Type B pancreatic cell (in vitro differentiated cells): ENCODE results near the gene MAD2L2. TPM values are rescaled to one million over a fixed set of nuclear protein-coding genes. Genes with fewer than 3 reads are reported as not detected.

Experiments
- DNase-seq: peaks from one replicate; pipeline ENCODE4 v3.0.0; 2021; ENCODE audit warnings: mixed read lengths; ENCODE audit not compliant: unreplicated experiment; ENCODE audit errors: extremely low spot score
- H3K27ac Mint-ChIP-seq: 2 replicates; pipeline ENCODE4 v1.8.0; 2021; ENCODE audit warnings: mild to moderate bottlenecking, mixed read lengths
- H3K27me3 Mint-ChIP-seq: 2 replicates; pipeline ENCODE4 v1.8.0; 2021; ENCODE audit warnings: mixed read lengths
- H3K36me3 Mint-ChIP-seq: 2 replicates; pipeline ENCODE4 v1.8.0; 2021; ENCODE audit warnings: mixed read lengths
- H3K4me1 Mint-ChIP-seq: one replicate; pipeline ENCODE4 v1.8.0; 2021; ENCODE audit warnings: mixed read lengths; ENCODE audit not compliant: unreplicated experiment
- H3K4me3 Mint-ChIP-seq: 2 replicates; pipeline ENCODE4 v1.8.0; 2021; ENCODE audit warnings: mild to moderate bottlenecking, mixed read lengths
- H3K9me3 Mint-ChIP-seq: 2 replicates; pipeline ENCODE4 v1.8.0; 2021; ENCODE audit warnings: mixed read lengths
- CTCF ChIP-seq: fragments of 200-600 bp; sonication (generic); conservative IDR thresholded peaks from 2 replicates; pipeline ENCODE4 v1.5.0; 2021; ENCODE audit warnings: antibody characterized with exemption, mild to moderate bottlenecking
- total RNA-seq: library from RNA; stranded (reverse); gene quantifications from 2 replicates; pipeline ENCODE4 v1.2.1, GENCODE V29; 2021; ENCODE audit warnings: low replicate concordance

MAD2L2 gene
- total RNA-seq, 1 donor from 2014 or later, result 70.7 TPM

GRCh38 chr1:11691928-11692711 is 11.2 kb upstream of the MAD2L2 start:
- H3K36me3 Mint-ChIP-seq, result no peaks in the 10 kb centered on the region
- H3K4me3 Mint-ChIP-seq, result peak overlapping the region; percentile 87
- DNase-seq, result peak; percentile 65
- H3K27me3 Mint-ChIP-seq, result peaks cover 33% of the 10 kb centered on the region
- TF ChIP-seq CTCF, result no peak
- peaks cover 21% of the 10 kb centered on the region for H3K4me1 Mint-ChIP-seq
- peak overlapping the region; percentile 70 for H3K27ac Mint-ChIP-seq
- H3K9me3 Mint-ChIP-seq, result no peaks in the 10 kb centered on the region

- H3K36me3 Mint-ChIP-seq, result no peaks in the 10 kb centered on the region
- H3K4me3 Mint-ChIP-seq, result peak within 1 kb of the TSS; percentile 87
- no peaks in the 10 kb centered on the region for H3K9me3 Mint-ChIP-seq
- no peak for TF ChIP-seq CTCF
- H3K27ac Mint-ChIP-seq, result peak within 1 kb of the TSS; percentile 71
- no peak for DNase-seq
- H3K4me1 Mint-ChIP-seq, result peaks cover 21% of the 10 kb centered on the region
- H3K27me3 Mint-ChIP-seq, result peaks cover 33% of the 10 kb centered on the region
Measured at GRCh38 chr1:11691302-11691914, 10.5 kb upstream of the MAD2L2 start, which contains the start of gene DRAXIN. TSS of gene DRAXIN (plus strand) at chr1:11691710. CDS start at chr1:11706259, 14,549 bp downstream.

- Mint-ChIP-seq H3K4me1 (peaks cover 21% of the 10 kb centered on the region), H3K9me3 (no peaks in the 10 kb centered on the region), H3K27ac (peak overlapping the region; percentile 71), H3K36me3 (no peaks in the 10 kb centered on the region), H3K4me3 (peak overlapping the region; percentile 87), H3K27me3 (peaks cover 33% of the 10 kb centered on the region)
- no peak for TF ChIP-seq CTCF
- DNase-seq, result peak; percentile 82
Measured at GRCh38 chr1:11690397-11691301, 9.7 kb upstream of the MAD2L2 start.

- H3K27ac Mint-ChIP-seq, result no peak overlapping the region
- H3K4me3 Mint-ChIP-seq, result no peak overlapping the region
- no peak for TF ChIP-seq CTCF
- no peaks in the 10 kb centered on the region for H3K36me3 Mint-ChIP-seq
- peaks cover 25% of the 10 kb centered on the region for H3K4me1 Mint-ChIP-seq
- no peak for DNase-seq
- H3K9me3 Mint-ChIP-seq, result no peaks in the 10 kb centered on the region
- H3K27me3 Mint-ChIP-seq, result peaks cover 25% of the 10 kb centered on the region
Measured at GRCh38 chr1:11688506-11688905, 7.6 kb upstream of the MAD2L2 start.

GRCh38 chr1:11685210-11685752 is 4.3 kb upstream of the MAD2L2 start:
- Mint-ChIP-seq H3K27ac (no peak overlapping the region), H3K9me3 (no peaks in the 10 kb centered on the region), H3K4me1 (peaks cover 26% of the 10 kb centered on the region), H3K27me3 (peaks cover 4% of the 10 kb centered on the region), H3K4me3 (no peak overlapping the region), H3K36me3 (no peaks in the 10 kb centered on the region)
- DNase-seq, result no peak
- TF ChIP-seq CTCF, result no peak
